GM21528 (cell line): Measurements from ENCODE around the gene PEF1.

Experiments used
- ATAC-seq: cut with Tn5 transposase; IDR thresholded peaks from one replicate; pipeline ENCODE4 v1.9.1; 2021; ENCODE audit warnings: mild to moderate bottlenecking, moderate library complexity; ENCODE audit not compliant: unreplicated experiment, low FRiP score

Gene PEF1

DNA sequence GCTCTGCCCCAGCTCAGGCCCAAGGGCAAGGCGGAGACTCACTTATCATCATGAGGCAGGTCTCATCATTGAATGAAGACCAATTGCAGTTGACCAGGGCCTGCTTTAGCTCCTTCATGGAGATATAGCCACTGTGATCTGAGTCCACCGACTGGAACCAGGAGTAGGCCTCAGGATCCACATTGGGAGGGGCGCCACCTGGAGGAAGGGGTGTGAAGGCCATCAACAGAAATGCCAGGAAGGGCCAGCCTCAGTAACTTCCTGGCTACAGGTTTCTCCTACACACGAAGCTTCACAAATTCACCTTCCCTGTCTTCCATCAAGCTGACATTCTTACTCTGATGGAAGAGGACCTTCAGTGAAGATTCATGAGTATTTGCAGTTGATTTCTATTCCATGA, 11.6 kb downstream of the PEF1 start:
- ATAC-seq, result no peak

DNA sequence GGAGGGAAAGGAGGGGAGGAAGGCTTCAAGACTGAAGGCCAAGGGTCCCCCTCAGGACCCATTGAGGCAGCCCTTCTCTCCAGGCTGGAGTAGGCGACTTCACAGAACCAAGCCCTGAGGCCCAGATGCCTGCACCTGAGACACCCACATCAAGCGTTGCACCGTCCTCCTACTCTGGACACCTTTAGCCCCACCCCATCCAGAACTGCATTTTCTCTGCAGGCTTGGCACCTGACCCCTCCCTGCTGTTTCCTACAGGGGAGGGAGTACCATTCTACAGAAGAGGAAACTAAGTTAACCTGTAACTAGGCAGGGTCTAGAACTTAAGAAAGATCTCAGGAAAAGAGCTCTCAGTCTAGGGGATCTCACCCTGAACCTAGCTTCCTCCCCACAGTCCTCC, 12.0 kb downstream of the PEF1 start:
- ATAC-seq, result no peak

DNA sequence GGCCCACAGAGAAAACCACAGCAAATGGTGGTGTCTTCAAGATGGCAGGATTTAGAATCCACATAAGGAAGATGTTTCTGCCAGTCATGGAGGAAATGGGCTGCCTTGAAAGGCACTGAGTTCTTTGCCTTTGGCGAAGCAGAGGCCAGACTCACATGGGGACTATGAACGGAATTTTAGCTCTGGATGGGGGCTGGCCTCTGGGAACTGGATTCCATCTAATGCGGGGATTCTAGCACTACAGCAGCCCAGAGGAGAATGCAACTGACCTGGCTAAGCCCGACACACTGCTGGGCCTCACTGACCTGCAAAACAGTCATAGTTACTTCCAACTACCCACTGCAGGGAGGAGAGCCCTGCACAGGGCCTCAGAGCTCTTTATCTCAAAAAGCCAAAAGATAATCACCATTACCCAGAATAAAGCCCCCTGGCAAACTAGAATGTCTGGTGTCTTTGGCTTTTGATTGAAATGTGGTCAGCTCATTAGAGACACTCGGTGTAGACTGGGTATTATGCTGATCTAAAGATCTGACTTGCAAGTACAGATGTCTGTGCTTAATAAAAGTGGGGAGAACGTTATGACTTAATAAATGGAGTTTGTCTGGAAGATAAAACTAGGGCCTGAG, 15.6 kb downstream of the PEF1 start:
- no peak for ATAC-seq

DNA sequence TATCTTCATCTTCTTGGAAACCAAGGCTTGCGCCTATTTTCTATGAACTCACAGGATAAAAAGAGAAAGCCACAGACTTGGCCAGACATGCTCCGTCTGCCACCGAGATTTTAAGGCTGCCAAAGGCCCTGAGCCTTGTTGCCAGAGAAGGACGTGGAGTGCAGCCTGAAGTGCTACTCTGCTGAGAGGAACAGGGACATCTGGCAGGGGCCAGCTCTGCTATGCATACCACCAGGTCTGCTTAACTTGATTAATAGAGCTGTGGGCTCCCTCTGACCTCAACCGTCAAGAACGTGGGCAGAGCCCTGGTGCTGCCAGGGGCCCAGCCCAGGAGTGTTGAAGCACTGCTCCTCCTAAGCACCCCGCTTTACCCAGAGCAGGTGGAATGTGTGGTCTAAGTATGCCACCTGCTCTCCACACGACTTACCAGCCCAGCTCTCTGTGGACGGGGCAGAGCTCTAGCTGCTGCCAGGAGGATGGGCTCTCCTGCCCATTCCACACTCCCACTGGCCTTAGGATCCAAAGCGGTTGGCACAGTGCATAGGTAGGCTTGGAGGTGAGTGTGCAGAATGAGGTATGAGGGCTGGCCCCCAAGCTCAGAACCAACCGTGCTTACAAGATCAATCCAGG, 16.6 kb downstream of the PEF1 start:
- ATAC-seq, result no peak

DNA sequence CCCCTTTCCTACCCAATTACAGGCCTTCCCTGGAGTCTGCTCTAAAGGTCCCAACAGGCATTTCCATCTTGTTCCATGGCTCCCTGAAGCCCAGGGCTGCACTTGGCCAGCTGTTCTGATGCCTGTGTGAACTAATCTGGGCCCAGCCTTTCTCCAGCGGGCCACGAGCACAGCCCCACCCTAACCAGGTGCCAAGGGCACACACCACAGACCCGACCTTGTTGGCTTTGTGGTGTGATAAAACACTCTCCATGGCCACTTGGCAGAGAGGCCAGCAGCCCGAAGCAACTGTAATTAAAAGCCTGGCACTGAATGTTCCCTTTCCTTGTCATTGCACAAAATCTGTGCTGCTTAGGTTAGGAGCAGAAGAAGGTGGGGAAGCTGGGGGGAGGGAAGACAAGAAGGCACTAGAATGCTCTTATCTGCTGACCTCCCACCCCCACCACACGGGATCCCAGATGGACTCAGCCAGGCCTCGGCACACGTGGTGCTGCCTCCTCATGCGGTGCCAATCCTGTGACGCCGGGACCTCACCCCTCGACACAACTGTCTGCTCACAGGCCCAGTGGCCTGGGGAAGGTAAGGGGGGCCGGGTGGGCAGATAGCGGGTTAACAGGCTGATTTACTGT, 17.3 kb downstream of the PEF1 start:
- no peak for ATAC-seq

DNA sequence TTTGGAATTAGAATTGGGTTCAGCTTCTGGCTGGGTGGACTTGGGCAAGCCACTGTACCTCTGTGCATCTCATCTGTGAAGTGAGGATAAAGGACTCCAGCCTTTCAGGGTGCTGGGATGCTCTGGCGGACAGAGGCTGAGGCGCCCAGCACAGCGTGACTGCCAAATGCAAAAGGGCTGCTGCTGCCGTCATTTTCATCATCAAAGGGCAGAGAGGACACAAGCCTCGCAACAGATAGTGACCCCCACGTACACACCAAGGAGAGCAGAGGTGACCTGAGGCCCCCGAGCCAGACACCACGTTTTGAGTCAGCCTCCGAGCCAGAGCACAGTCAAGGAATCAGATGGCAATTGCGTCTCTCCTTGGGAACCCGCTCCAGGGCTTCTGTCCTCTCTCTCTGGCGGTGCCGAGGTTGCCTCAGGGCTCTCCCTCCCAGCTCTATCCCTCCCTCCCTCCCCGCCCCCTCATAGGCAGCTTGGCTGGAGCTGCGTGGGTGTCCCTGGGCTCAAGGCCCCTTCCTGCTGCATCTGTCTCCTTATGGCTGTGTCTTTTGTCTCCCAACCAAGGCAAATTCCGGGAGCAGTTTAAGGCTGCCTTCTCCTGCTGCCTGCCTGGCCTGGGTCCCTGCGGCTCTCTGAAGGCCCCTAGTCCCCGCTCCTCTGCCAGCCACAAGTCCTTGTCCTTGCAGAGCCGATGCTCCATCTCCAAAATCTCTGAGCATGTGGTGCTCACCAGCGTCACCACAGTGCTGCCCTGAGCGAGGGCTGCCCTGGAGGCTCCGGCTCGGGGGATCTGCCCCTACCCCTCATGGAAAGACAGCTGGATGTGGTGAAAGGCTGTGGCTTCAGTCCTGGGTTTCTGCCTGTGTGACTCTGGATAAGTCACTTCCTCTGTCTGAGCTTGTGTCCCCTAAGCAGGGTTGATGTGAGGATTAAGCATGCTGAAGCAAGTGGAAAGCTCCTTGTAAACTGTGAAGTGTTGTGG, 18.2 kb downstream of the PEF1 start:
- no peak for ATAC-seq

DNA sequence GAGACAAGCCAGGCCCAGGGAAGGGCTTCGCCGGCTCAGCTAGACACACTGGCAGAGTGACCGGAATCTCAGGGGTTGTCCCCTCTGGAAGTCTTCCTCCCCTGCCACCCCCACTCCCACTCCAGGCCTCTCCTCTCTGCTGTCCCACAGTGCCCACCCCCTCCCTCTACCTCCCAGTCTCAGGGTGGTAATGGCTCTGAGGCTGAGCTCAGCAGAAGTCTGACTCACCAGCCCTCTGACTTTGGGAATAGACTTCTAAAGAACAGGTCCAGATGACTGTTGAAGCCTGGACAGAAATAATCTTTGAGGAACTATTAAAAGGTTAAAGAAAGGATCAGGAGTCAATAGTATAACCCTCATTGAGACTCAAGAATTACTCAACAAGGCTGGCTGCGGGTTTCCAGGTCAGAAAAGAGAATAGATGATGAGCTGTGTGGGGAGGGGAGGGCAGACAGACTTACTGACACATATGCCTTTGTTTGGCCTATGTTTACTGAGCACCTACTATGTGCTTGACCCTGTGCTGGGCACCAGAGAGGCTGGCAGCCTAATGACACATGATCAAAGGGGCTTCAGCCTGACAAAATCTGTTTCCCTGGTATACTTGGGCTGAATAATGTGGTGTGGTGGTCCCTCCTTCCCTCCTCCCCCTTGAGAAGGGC, 19.0 kb downstream of the PEF1 start:
- no peak for ATAC-seq

DNA sequence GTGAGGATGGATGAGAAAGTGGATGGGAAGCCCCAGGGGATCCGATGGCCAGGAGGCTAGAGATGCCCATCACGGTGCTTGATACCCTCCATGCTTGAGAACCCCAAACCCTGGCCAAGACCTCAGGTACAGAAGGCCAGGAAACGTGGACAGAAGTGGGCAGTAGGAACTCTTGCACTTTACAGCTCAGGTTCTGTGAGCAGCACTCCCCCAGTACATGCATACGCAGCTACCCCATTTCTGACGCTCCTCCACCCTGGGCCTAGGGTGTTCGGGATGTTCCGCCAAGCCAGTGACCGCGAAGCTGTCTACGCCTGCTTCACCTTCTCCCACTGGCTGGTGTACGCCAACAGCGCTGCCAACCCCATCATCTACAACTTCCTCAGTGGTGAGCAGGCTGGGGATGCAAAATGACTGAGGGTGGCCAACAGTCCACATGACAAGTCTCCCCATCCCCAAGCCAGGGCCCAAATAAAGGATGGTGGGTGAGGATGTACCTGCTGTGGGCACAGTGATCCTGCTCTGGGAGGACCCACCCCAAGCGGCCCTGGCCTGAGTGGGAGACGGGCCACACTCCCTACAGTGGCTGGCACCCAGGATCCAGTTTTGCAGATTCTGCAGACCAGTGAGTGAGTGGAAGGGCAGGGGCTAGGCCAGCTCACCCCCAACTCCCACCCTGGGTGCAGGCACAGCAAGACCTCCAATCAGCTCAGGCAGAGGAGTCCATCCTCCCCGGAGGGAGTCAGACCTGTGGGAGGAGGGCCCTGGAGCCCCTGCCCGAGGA, 19.8 kb downstream of the PEF1 start:
- ATAC-seq, result no peak

DNA sequence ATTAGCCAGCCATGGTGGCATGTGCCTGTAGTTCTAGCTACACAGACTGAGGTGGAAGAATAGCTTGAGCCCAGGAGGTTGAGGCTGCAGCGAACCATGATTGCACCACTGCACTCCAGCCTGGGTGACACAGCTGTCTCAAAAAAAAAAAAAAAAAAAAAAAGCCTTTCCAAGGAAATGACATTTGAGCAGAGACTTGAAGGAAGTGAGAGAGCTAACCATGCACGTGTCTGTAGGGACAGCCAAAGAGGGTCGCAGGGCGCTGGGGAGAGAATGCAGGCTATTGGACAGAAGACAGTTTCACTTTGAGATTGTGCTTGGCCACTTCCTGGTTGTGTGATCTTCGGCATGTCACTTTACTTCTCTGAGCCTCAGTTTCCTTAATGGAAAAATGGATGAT, 20.4 kb downstream of the PEF1 start:
- no peak for ATAC-seq

DNA sequence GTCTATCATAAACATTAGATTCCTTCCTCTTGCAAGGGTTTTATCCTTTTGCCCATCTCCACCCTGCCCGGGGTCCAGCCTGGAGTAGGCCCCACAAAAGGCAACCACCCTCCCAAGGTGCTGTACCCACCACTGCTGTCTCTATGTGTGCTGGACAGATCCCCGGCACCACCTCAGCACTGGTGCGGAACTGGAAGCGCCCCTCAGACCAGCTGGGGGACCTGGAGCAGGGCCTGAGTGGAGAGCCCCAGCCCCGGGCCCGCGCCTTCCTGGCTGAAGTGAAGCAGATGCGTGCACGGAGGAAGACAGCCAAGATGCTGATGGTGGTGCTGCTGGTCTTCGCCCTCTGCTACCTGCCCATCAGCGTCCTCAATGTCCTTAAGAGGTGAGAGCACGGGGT, 21.3 kb downstream of the PEF1 start:
- ATAC-seq, result no peak

DNA sequence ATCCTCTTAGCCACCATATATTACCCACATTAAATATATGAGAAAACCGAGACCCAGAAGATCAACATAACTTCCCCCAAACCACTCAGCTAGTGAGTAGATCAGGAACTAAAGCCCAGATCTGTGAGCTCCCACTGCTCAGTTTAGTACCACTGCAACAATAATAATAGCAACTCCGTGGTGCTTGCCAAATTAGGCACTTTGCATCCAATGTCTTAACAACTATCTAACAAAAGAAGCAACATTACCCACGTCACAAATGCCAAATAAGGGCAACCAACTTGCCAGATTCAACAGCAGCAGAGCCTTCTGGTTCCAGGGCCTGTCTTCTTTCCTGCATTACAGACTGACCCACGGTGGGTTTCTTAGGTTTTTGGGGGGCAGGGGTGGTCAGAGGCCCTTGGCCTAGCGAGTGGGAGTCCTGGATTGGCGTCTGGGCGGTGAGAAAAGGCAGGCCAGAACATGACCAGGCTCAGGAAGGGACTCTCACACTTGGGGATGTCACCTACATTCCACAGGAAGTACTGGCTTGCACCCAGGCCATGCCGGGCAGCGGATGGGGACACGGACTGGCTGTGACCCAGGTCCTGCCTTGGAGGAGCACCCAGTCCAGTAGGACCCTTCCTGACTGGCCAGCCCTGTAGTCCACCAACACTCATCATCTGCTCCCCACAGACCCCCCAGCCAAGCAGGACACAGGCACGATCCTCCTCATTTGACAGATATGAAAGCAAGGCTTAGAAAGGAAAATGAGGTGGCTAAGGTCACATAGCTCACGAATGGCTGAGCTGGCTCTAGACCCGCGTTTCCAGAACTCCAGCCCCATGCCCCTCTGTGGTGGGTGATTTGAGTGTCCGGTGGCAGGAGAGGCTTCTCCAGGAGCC, 22.6 kb downstream of the PEF1 start:
- no peak for ATAC-seq

DNA sequence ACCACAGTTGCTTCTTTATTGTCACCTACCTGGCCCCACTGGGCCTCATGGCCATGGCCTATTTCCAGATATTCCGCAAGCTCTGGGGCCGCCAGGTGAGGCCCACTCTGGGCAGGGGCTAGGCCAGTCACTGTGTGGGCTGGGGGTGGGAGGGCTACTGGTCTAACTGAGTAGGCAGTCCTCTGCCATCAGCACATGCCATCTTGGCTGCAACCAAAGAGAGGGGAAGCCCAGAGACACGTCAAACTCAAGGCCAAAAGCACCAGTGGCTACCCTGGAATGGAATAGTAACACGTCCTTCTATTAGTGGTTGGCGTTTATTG, 23.2 kb downstream of the PEF1 start:
- ATAC-seq, result no peak

DNA sequence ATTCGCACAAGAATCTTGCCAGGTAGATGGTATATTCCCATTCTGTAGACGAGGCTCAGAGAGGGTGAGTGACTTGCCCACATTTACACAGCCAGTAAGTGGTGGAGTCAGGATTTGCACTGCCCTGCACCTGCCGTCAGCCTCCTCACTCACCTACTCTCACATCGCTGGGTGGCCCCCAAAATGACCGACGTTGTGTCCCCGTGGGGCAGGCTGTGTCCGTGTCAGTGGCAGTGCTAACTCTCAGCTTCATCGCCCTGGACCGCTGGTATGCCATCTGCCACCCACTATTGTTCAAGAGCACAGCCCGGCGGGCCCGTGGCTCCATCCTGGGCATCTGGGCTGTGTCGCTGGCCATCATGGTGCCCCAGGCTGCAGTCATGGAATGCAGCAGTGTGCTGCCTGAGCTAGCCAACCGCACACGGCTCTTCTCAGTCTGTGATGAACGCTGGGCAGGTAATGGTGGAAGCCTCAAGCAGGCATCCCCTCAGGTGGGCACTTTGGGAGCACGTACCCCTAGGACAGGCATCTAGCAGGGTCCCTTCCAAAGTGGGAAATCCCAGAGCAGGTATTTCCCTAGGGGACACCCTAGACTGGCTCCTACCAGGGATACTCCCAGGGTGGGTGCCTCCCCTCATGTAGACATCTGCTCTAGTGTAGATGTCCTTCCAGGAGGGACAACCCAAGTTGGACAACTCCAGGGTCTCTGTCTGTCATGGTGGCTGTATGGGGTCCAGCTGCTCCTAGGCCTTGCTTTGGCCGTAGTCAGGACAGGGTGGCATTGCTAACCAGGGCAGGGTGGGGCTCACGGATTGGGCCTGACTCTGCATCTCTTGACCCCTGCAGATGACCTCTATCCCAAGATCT, 23.8 kb downstream of the PEF1 start:
- no peak for ATAC-seq

DNA sequence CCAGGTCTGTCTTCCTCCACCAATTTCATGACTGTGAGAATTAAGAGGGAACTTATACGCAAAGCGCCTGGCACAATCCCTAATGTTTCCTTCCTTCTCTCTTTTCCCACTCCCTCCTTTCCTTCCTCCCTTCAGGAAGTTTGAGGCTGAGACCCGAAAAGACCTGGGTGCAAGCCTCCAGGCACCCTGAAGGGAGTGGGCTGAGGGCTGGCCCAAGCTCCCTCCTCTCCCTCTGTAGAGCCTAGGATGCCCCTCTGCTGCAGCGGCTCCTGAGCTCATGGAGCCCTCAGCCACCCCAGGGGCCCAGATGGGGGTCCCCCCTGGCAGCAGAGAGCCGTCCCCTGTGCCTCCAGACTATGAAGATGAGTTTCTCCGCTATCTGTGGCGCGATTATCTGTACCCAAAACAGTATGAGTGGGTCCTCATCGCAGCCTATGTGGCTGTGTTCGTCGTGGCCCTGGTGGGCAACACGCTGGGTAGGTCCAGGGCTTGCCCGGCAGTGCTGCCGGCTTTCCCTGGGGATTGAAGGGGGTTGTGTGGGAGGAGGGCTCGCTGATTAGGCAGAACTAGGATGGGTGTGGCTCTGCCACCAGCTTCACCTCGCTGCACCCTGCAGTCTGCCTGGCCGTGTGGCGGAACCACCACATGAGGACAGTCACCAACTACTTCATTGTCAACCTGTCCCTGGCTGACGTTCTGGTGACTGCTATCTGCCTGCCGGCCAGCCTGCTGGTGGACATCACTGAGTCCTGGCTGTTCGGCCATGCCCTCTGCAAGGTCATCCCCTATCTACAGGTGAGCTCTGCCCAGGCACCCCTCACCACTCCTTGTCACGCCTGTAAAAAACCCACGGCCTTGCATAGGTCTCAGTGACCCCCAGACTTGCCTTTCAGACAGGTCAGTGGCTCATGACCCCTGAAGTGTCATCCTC, 25.5 kb downstream of the PEF1 start:
- ATAC-seq, result no peak

DNA sequence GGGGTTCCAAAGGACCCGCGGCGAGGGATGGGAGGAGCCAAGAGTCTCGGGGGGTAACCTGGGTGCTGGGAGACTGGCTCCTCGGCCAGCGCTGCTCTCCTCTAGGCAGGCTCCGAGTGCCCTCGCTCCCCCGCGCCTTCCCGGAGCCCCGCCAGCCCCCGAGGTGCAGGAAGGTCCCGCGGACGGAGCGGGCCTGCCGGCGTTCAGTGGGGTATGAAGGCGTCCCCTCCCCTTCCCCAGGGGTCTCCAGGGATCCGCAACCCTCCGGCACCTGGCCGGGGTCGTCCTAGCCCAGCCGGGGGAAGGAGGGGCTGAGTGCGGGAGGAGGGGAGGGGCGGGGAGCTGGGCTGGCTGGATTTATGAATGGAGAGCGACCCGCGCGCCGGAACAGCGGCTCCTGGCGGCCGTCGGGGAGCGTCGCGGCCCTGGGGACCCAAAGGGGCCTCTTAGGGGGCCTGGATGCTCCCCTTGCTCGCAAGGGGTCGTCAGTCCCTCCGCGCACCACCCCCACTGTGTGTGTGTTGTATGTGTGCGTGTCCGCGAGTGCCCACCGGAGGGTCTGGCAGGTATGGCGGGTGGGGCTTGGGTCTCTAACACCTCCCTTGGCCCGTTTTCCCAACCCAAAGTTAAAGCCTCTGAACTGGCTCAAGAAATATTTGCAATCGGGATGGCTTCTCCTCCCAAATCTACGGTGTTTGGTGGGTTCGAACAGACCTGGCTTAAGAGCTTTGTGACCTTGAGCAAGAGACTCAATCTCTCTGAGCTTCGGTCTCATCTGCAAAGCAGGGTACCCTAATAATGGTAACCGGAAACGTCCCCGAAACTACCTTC, 26.5 kb downstream of the PEF1 start:
- no peak for ATAC-seq
